HepG2 (cell line): ENCODE measurements around the gene TGFB2. TPM values are rescaled to one million over a fixed set of nuclear protein-coding genes. Genes with fewer than 3 reads are reported as not detected.
"Not testable (repeated sequence)": the region's sequence is repeated elsewhere in the genome, so short reads cannot be mapped to it uniquely, and the experiment has no call there.

ENCODE experiments used
- ATAC-seq: fragments of 200-7000 bp; cut with Tn5 transposase; 3 replicates; pipeline ENCODE4 v1.9.1; 2020; ENCODE audit warnings: mild to moderate bottlenecking, moderate library complexity
- BruUV-seq: library from RNA; stranded (reverse); fragments of 400-500 nt; replicated peaks from 2 replicates; lab custom pipeline; 2021; lab: Mats Ljungman, UMichigan
- CTCF ChIA-PET: fragments of 300-600 bp; formaldehyde crosslinking; extraction: SDS; loops from one replicate; lab custom pipeline; 2021; ENCODE audit warnings: low total read pairs, inconsistent platforms, low intra/inter-chr PET ratio; lab: Yijun Ruan, JAX
- POLR2A ChIA-PET: fragments of 350-600 bp; sonication (Branson Sonifier 250); formaldehyde crosslinking; loops from one replicate; lab custom pipeline; 2020; ENCODE audit warnings: antibody characterized with exemption, inconsistent platforms; lab: Yijun Ruan, JAX
- DNase-seq: peaks from one replicate; pipeline ENCODE4 v3.0.0-alpha.2; 2015; ENCODE audit warnings: low spot score
- FAIRE-seq: peaks from 3 replicates; lab custom pipeline; 2011; peaks lifted over from hg19 to GRCh38; lab: Jason Lieb, UNC
- H2AFZ ChIP-seq: one replicate; pipeline ENCODE4 v1.6.1; 2011; ENCODE audit warnings: low read length, inconsistent platforms
- H3K27ac ChIP-seq: fragments of 300-600 bp; 3 replicates; pipeline ENCODE4 v1.8.0; 2011; ENCODE audit warnings: mixed run types, mild to moderate bottlenecking, mixed read lengths, low read length, inconsistent platforms; ENCODE audit not compliant: insufficient read depth; ENCODE audit errors: extremely low read length
- H3K27me3 ChIP-seq, 2 experiments: fragments of 200-600 bp in 1 of 2; 2 replicates in 1 of 2; 3 replicates in 1 of 2; pipeline versions ENCODE4 v1.6.0 to v1.8.0; 2011; ENCODE audit warnings: low read length in 2 of 2, mild to moderate bottlenecking in 2 of 2, moderate library complexity in 2 of 2, inconsistent platforms in 1 of 2; ENCODE audit not compliant: insufficient read depth in 2 of 2, control insufficient read depth in 1 of 2
- H3K36me3 ChIP-seq, 2 experiments: fragments of 200-600 bp in 1 of 2; replicated peaks in 1 of 2; 2 replicates in 1 of 2; 3 replicates in 1 of 2; pipeline versions ENCODE4 v1.5.1 to v1.8.0; 2011; ENCODE audit warnings: low read length in 2 of 2, inconsistent platforms in 1 of 2; ENCODE audit not compliant: insufficient read depth in 2 of 2, control insufficient read depth in 1 of 2
- H3K4me1 ChIP-seq: 2 replicates; pipeline ENCODE4 v1.5.1; 2012; ENCODE audit warnings: low read length, inconsistent platforms; ENCODE audit not compliant: insufficient read depth
- H3K4me2 ChIP-seq: 2 replicates; pipeline ENCODE4 v1.6.0; 2011; ENCODE audit warnings: low read depth, low read length, inconsistent platforms
- H3K4me3 ChIP-seq, 3 experiments: fragments of 200-600 bp in 1 of 3; sonication (generic), shearing (Covaris generic) in 1 of 3; replicated peaks in 1 of 3; 2 replicates each; pipeline ENCODE4 v1.5.1; 2011 to 2016; ENCODE audit warnings: low read length in 3 of 3, inconsistent platforms in 2 of 3, low read depth in 2 of 3, mild to moderate bottlenecking in 2 of 3, control low read depth in 1 of 3, mixed read lengths in 1 of 3; ENCODE audit not compliant: insufficient read depth in 1 of 3
- H3K79me2 ChIP-seq: one replicate; pipeline ENCODE4 v1.6.1; 2011; ENCODE audit warnings: low read length, inconsistent platforms; ENCODE audit not compliant: insufficient read depth
- H3K9ac ChIP-seq: 2 replicates; pipeline ENCODE4 v1.6.0; 2011; ENCODE audit warnings: mild to moderate bottlenecking, low read depth, low read length, inconsistent platforms; ENCODE audit not compliant: insufficient read depth
- H3K9me3 ChIP-seq: 2 replicates; pipeline ENCODE4 v1.5.1; 2012; ENCODE audit warnings: mild to moderate bottlenecking, low read length
- H4K20me1 ChIP-seq: 2 replicates; pipeline ENCODE4 v1.6.0; 2011; ENCODE audit warnings: inconsistent platforms, mild to moderate bottlenecking, low read length, moderate library complexity; ENCODE audit not compliant: insufficient read depth
- CENPBD1 ChIP-seq: sonication (generic); formaldehyde crosslinking; IDR thresholded peaks from 2 replicates; pipeline ENCODE4 v1.8.0; 2022; ENCODE audit warnings: missing genetic modification reagents, low read depth, mild to moderate bottlenecking, borderline replicate concordance
- CENPT ChIP-seq: sonication (generic); formaldehyde crosslinking; IDR thresholded peaks from 2 replicates; pipeline ENCODE4 v1.8.0; 2022; ENCODE audit warnings: low read depth, mild to moderate bottlenecking, moderate library complexity, missing genetic modification reagents
- MXD4 ChIP-seq: IDR thresholded peaks from 2 replicates; pipeline ENCODE4 v1.6.1; 2016; ENCODE audit warnings: mild to moderate bottlenecking, missing biosample characterization, missing genetic modification reagents
- MXI1 ChIP-seq: IDR thresholded peaks from 3 replicates; pipeline ENCODE4 v1.6.1; 2012; ENCODE audit warnings: low read depth, low read length, inconsistent platforms, borderline replicate concordance
- POLR2G ChIP-seq: fragments of 200-400 bp; formaldehyde crosslinking; IDR thresholded peaks from 2 replicates; pipeline ENCODE4 v1.6.1; 2018; ENCODE audit warnings: mild to moderate bottlenecking, low read depth, low read length, moderate library complexity
- STAT5B ChIP-seq: sonication (generic); formaldehyde crosslinking; IDR thresholded peaks from 2 replicates; pipeline ENCODE4 v1.4.0; 2020; ENCODE audit warnings: missing genetic modification reagents
- ZFP36 ChIP-seq: fragments of 150-350 bp; IDR thresholded peaks from 2 replicates; pipeline ENCODE4 v1.6.1; 2018; ENCODE audit warnings: borderline replicate concordance, low read length, low read depth; ENCODE audit not compliant: partially characterized antibody
- ZNF670 ChIP-seq: sonication (generic); formaldehyde crosslinking; IDR thresholded peaks from 2 replicates; pipeline ENCODE4 v1.8.0; 2022; ENCODE audit warnings: mild to moderate bottlenecking, missing genetic modification reagents, borderline replicate concordance
- ZNF788 ChIP-seq: sonication (generic); formaldehyde crosslinking; IDR thresholded peaks from 2 replicates; pipeline ENCODE4 v1.5.0; 2020; ENCODE audit warnings: mild to moderate bottlenecking, missing genetic modification reagents, borderline replicate concordance
- WGBS: methylation state at CpG from one replicate; pipeline ENCODE4 v1.1.6; 2017; ENCODE audit warnings: low lambda C conversion rate; 5-methylcytosine and 5-hydroxymethylcytosine counted together
- in situ Hi-C: cut with HindIII; loops from 2 replicates; pipeline ENCODE4 v1.10.0; 2017; ENCODE audit warnings: low pct_unique_long_range_greater_than_20kb; ENCODE audit not compliant: extremely low pct_ligation_motif_present
- intact Hi-C: fragments of 100-400 bp; cut with micrococcal nuclease; formaldehyde crosslinking; loops from one replicate; pipeline ENCODE4 v1.10.0; 2022; ENCODE audit not compliant: unreplicated experiment
- polyA plus RNA-seq, 8 experiments: library from polyadenylated mRNA; depleted of rRNA in 3 of 8; stranded (reverse) in 7 of 8; unstranded in 1 of 8; fragments of >200 nt; fragmentation: Illumina TruSeq in 4 of 8; extraction: Trizol in 4 of 8; gene quantifications; 2 replicates each; pipeline versions ENCODE4 v1.2.1 to v1.2.3, GENCODE V29; 2011 to 2016; ENCODE audit warnings: low read depth in 4 of 8, missing spikeins in 1 of 8, mixed read lengths in 1 of 8; ENCODE audit not compliant: insufficient read depth in 1 of 8
- total RNA-seq, 5 experiments: library from RNA; depleted of rRNA; stranded (reverse); fragments of >200 nt; fragmentation: Illumina TruSeq; extraction: Trizol; gene quantifications; 2 replicates each; pipeline ENCODE4 v1.2.3, GENCODE V29; 2016; ENCODE audit warnings: low read depth in 1 of 5

Gene TGFB2
- total and polyA plus RNA-seq, 2 of the 13 experiments (the other 11 are each of a cell fraction or from before 2014, with no cell fraction given), result 0.07 TPM; not detected in 1

GRCh38 chr1:218317061-218317460 lies 28.1 kb upstream of the TGFB2 start (continued):
- TF ChIP-seq CENPBD1 (CRISPR knock-in tag) (no peak), ZNF670 (CRISPR knock-in tag) (no peak)

- CTCF ChIA-PET, intact Hi-C loops, H3K4me2 ChIP-seq, BruUV-seq, H3K9me3 ChIP-seq, ATAC-seq, H3K4me3 ChIP-seq, H3K79me2 ChIP-seq, in situ Hi-C loops, DNase-seq, H3K27ac ChIP-seq, H3K4me1 ChIP-seq, H4K20me1 ChIP-seq, H3K27me3 ChIP-seq, H2AFZ ChIP-seq, POLR2A ChIA-PET, H3K9ac ChIP-seq, FAIRE-seq: not testable (repeated sequence)
- 100% methylated on average over 3 of the region's 3 CpGs for WGBS
- H3K36me3 ChIP-seq, result peaks cover 8 to 13% of the 10 kb centered on the region in 2 experiments; a peak in 3 of 5 replicates
These were observed 25.0 kb upstream of the TGFB2 start for GRCh38 chr1:218320182-218320581.

GRCh38 chr1:218322762-218323161 lies 22.4 kb upstream of the TGFB2 start:
- Histone ChIP-seq H3K4me3 (no peak overlapping the region), H4K20me1 (no peaks in the 10 kb centered on the region), H3K4me1 (no peaks in the 10 kb centered on the region), H3K79me2 (no peaks in the 10 kb centered on the region), H3K27ac (no peak overlapping the region), H3K9me3 (no peaks in the 10 kb centered on the region), H3K36me3 (peaks cover 5 to 13% of the 10 kb centered on the region in 2 experiments; a peak in 3 of 5 replicates), H2AFZ (no peak overlapping the region), H3K27me3 (no peaks in the 10 kb centered on the region), H3K9ac (no peak overlapping the region), H3K4me2 (no peak overlapping the region)
- no peak for DNase-seq
- TF ChIP-seq POLR2G (no peak), ZNF788 (no peak), MXD4 (CRISPR knock-in tag) (no peak), CENPT (CRISPR knock-in tag) (no peak), MXI1 (no peak), ZFP36 (no peak), STAT5B (CRISPR knock-in tag) (no peak)
- CTCF ChIA-PET, result no interaction called here
- WGBS, result 97% methylated on average over 17 of the region's 17 CpGs
- POLR2A ChIA-PET, result no interaction called here
- intact Hi-C loops, result no loop called here
- no peak for FAIRE-seq
- no peak for ATAC-seq
- in situ Hi-C loops, result no loop called here
- BruUV-seq, result no TSS peak
